ENCODE measurements around the gene MAT1A.
"Not testable (repeated sequence)": the region's sequence is repeated elsewhere in the genome, so short reads cannot be mapped to it uniquely, and the experiment has no call there.

Gene MAT1A

GRCh38 chr10:80233871-80234270 lies 55.6 kb downstream of the MAT1A start:
- not testable (repeated sequence) for H3K4me3 ChIP-seq (ENCODE audit: low read depth, low read length)

- H3K4me3 ChIP-seq (ENCODE audit: low read depth, low read length) = not testable (repeated sequence)
Observed at GRCh38 chr10:80226723-80227122, 62.7 kb downstream of the MAT1A start.

- not testable (repeated sequence) for H3K4me3 ChIP-seq (ENCODE audit: low read depth, low read length)
Observed at GRCh38 chr10:80223031-80223419, 66.4 kb downstream of the MAT1A start.
